SIG-M5 treated with dmso at 0.1 percent for 504 hours (cell line): ENCODE measurements around the gene GJB6.

ENCODE experiments used
- DNase-seq: peaks from one replicate; lab custom pipeline; 2025; ENCODE audit not compliant: unreplicated experiment; lab: John Stamatoyannopoulos, UW

GJB6 gene

DNA sequence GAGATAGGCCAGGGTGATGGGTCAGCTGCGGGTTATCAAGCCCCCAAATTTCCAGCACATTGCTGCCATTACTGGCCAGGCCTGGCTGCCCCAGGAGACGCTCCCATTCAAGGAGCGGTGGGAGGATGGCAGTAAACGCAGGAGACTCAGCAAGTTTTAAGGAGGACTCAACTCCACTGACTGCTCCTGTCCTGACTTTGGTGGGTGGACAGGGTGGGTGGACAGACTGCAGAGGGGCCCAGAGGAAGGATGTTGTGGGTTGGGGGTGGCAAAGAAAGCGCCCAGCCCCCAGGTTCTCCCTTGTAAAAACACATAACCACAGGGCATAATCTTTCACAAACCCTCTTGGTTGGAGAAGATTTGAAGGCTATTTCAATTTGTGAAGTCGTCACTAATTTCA, 4.4 kb downstream of the GJB6 start:
- no peak for DNase-seq

DNA sequence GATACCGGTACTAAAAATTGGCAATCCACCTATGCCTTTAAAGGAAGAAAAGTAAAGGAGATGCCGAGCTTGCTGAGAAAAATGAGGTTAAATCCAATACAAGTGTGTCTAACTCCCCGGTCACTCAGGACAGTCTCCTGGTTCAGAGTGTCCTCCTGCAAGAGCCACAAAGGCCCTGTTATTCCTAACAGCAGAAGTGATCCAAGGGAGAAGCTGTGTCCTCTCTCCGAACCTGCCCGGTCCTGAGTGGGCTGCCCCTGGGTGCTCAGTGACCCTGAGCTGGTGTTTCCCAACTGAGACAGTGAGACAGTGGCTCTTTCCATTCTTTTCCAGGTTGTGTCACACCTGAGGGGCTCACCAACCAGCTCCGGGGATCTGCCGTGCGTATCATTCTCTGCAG, 4.8 kb downstream of the GJB6 start:
- no peak for DNase-seq

DNA sequence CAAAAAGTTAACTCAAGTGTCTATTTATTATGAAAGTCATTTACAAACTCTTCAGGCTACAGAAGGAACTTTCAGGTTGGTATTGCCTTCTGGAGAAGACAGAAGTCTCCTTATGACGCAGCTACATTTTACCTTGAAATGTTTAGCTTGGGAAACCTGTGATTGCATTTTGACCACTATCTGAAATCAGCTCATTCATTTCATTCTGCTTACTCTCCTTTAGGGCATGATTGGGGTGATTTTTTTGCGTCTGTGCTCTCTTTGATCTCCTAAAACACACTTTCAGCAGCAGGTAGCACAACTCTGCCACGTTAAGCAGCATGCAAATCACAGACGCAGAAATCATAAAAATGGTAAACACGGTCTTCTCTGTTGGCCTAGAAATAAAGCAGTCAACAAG, 9.6 kb downstream of the GJB6 start:
- DNase-seq: no peak

DNA sequence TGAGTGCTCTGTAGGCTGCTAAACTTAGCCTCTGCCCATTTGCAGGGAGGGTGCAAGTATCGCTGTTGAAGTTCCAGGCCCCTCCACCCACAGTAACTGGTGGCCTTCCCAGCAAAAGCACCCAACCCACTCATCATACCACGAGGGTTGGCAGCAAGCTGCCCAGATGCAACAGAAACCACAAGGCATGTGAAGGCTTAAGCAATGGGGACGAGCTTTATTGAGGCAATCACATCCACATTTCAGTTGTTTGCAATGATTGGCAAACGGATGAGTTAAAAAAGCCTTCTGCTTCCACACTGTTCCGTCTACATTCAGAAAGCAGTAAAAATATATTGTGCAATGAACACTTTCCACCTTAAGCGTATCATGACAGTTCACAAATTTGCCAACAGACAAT, 10.3 kb downstream of the GJB6 start:
- DNase-seq: peak; percentile 97

DNA sequence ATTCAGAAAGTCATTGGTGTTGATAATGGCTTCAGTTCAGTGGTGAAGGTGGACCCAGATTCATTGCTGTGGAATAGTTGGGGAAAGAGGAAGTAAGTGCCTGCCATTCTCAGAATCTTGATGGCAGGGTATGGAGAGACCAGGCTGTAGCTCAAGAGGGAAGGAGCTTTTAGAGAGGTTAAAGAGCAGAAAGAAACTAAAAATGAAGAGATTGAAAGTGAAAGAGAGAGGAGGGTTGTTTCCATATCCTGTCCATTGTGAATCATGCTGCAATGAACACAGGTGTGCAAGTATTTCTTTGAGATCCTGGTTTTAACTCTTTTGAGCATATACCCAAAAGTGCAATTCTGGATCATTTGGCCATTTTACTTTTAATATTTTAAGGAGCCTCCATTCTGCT, 12.5 kb downstream of the GJB6 start:
- DNase-seq: peak; percentile 9

DNA sequence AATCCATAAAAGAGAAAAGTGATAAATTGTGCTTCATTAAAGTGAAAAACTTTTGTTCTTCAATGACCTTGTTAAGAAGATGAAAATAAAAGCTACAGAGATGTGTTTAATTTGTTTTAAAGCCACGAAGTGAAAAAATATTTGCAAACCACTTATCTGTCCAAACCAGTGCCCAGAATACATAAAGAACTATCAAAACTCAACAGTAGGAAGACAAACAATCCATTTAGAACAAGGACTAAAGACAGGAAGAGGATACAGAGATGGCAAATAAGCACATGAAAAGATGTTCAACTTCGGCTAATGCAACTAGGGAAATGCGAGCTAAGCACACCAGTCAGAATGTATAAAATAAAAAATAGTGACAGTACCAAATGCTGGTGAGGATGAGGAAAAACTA, 15.0 kb downstream of the GJB6 start:
- no peak for DNase-seq

DNA sequence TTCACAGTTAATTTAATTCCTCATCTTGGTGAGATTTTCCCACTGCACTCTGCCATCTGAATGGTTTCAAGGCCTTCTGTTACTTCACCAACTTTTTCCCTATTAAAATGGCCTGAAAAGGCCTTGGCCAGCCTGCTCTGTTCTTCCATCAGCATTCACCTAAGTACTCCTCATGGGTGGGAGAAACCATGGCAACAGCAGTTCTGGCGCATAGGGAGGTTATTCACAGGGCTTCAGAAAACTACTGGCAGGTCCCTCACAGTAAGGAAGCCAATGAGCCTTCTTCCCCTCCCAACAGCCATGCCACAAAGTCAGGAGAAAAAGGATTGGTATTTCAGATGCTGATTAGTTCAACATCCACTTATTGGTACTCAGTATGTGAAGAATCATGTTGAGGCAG, 22.2 kb downstream of the GJB6 start:
- no peak for DNase-seq

DNA sequence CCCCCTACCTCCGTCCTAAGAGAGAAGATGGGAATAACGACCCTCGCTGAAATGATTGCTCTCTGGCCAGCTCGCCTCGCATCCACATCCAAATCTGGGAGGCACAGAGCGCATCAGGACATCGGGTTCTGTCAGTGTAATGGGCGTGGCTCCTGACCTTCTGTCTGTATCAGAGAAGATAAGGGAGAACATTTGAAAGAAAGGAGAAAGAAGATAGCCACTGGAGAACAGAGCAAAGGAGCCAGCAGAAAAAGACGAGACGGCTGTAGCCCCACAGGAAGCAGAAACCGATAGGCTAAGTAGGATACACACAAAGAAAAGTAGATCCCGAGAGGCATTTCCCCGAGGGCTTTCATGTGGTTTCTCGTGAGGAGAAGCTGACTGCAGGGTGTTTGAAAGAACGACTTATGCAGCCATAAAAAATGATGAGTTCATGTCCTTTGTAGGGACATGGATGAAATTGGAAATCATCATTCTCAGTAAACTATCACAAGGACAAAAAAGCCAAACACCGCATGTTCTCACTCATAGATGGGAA, 25.4 kb downstream of the GJB6 start:
- no peak for DNase-seq

DNA sequence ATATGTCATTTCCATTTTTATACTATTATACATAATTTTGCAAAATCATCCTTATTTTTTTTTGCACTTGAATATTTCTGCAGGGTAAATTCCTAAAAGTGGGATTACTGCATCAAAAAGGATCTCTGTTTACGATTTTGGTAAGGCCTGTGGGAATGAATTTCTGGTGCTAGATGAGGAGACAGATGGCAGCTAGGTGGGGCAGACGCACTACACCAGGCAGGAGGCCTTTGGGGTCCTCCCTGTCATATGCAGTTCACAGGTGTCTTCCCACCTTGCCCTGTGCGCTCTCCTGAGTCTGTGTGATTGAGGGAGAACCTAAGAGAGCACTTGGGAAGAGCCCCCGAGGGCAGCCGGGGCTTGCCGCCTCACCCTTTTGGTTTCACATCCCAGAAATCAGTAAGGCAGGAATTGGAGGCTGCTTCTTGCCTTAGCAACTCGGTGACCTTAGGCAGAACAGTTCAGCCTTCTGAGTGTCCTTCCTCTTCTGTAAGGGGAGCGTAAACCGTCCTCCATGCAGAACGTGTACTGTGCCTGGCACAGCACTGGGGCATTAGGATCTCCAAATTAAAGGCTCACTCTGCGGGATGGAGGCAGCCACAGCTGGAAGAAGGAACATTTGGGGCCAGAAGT, 25.9 kb downstream of the GJB6 start:
- DNase-seq: no peak

DNA sequence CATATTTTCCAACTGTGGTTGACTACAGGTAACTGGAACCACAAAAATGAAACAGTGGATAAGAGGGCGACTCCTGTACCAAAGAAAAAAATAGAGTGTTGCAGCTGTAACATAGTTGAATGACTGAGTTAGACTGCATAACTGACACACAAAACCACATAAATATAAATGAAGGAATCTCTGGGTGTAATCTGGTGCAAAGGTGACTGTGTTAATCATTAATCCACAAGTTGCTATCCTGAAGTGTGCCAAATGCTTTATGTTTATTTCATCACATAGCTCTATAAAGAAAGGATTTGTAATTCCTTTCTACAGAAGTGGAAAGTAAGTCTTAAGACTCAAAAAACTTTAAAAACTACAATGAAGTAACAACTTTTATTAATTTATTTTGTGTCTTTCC, 33.3 kb downstream of the GJB6 start:
- no peak for DNase-seq

DNA sequence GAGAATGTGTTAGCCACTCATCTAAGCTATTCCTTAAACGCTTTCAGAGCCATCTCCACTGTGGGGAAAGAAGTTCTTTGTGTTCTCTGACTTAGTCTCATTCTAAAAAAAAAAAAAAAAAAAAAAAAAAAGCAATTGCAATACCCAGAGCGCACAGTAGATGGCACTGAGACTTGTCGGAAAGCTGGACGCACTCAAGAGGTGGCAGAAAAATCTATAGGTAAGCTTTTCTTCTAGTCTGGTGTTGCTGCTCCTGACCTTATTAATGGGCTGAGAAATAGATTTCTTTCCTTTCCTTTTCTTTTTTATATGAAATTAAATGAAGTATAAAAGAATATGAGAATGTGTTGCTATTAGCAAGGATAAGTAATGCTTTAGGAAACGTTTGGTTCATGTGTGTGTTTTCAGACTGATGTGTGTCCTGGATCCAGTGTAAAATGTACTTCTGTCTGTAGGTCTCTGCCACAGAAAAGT, 34.7 kb downstream of the GJB6 start:
- DNase-seq: peak; percentile 63

DNA sequence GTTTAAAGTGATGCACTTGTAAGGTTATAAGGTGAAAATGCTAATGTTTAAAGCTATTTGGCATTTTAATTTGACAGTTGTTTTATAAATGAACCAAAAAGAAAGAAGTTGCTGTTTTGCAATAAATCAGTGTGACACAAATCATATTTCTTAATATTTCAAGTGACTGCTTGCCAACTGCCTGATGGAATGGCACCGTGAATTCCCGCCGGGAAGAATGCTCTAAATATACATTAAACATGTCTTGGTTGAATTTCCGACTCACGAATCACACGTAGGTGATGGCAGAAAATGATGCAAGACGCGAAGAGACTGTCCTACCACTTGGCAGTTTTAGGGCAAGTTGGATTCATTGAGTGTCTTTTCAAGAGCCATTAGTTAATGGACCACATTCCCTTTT, 36.3 kb downstream of the GJB6 start:
- no peak for DNase-seq

DNA sequence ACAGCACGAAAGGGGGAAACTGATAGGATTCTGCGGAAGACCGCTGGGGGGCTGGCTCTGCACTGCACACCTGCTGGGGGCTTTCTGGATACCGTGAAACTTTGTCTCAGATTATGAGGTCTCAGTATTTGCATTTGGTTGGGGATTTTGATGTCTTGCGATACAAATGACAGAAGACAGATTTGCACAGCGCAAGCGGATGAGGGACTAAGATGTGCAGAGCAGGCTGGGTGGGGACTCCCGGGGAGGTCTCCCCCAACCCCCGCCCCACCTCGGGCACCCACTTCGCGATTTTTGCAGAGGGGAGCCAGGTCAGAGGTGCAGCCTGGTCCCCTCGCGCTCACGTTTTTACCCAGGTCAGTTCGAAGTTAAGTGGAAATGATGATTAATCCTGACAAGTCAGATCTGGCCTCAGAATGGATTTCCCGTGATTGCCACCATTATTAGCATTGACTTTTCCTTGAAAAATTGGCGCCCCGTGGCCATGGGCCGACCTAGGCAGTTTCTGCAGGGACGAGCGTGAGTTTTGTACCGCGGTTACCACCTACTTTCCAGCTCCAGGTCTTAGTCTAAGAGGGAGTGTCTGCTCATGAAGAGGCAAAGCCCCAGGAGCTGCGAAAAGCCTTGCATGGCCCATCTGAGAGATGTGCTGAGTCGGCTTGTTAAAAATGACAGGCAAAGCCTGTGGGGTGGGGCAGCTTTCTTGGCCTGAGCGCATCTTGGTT, 38.0 kb downstream of the GJB6 start:
- no peak for DNase-seq

DNA sequence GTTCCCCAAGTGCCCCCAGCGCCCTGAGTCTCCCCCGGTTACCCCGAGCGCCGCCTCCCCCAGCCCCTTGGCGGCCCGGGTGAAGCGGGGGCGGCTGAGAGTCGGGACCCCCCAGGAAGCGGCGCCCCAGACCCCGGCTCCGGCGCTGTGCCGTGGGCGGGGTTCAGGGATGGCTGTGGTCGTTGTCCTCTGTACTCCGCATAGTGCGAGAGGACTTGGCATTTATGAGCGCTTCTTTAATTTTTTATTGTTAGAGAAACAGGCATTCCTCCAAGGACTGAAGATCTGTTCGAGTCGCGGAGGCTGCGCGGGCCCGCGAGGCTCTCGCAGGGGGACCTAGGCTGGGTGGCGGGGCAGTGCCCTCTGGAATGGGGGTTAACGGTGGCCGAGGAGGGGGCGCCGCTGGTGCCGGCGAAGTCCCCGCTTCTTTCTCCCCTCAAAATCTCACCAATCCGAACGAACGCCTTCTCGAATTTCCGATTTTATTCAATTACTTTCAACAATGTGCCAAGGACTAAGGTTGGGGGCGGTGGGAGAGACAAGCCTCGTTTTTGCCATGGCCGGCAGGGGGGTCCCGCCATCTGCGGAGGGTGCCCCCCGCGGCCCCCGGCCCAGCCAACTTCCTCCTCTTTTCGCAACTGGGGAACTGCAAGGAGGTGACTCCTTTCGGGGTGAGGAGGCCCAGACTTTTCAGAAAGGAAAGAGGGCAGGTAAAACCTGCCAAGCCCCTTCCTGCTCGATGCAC, 38.8 kb downstream of the GJB6 start:
- DNase-seq: no peak

DNA sequence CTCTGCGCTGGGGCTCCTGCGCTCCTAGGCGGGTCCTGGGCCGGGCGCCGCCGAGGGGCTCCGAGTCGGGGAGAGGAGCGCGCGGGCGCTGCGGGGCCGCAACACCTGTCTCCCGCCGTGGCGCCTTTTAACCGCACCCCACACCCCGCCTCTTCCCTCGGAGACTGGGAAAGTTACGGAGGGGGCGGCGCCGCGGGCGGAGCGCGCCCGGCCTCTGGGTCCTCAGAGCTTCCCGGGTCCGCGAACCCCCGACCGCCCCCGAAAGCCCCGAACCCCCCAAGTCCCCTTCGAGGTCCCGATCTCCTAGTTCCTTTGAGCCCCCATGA, 39.3 kb downstream of the GJB6 start, which contains the start of gene GJB2:
Gene GJB2, minus strand, starts transcription at position 103 of the 326 bp plus-strand sequence. CDS start 3,357 bp downstream, outside the sequence.
- no peak for DNase-seq

DNA sequence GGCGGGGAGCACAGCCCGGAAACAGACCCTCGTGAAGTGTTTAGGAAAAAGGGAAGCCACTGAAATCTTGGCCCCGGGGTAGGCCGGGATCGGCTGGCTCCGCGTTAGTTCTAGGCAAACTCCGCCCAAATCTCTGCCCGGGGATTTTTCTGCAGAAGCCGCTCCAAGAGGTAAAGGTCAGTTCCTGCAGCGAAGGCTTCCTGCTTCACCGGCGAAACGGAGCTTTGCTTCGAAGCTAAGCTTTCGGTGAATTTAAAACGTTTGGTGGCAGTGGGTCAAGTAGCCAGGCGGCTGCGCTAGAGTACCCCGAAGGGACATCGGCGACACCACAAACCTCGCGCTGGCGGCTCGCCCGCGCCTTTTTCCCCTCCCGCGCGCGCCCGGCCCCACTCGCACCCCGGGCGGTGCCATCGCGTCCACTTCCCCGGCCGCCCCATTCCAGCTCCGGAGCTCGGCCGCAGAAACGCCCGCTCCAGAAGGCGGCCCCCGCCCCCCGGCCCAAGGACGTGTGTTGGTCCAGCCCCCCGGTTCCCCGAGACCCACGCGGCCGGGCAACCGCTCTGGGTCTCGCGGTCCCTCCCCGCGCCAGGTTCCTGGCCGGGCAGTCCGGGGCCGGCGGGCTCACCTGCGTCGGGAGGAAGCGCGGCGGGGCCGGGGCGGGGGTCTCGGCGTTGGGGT, 39.8 kb downstream of the GJB6 start:
- DNase-seq: no peak

DNA sequence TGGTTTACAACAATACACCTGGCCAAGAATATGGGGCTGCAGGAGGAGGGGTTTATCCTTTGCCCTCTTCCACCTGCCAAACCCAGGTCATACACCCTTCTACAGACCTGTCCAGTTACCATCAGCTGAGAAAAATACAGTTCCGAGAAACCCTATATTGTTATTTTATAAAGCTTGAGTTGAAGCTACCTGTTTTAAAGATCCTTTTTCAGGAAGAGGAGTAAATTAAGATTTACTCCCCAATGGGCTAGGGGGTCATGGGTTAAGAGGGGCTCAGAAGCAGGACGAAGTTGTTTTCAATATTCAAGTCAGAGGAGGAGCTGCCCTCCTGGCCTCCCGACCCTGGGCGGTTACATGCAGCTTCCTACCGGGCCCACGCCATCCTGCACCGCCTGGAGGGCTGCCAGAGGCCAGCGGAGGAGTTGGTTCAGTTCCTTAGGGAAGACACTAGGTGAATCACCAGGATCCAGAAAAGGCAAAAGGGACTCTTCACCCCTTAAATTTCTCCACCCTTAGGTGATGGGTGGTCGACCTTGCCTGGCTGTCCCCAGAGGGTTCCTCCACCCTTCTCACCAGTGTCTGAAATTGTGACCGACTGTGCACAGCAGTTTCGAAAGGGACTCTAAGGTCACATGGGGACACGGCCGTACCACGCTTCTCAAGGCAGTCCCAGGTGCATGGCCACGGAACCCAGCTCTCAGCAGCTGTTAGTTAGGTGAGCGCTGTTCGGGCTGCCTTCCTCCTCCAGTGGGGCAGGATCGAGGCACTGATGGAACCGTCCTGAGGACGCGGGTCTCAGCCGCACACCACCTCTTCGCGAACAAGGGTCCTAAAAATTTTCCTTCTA, 40.6 kb downstream of the GJB6 start:
- no peak for DNase-seq

DNA sequence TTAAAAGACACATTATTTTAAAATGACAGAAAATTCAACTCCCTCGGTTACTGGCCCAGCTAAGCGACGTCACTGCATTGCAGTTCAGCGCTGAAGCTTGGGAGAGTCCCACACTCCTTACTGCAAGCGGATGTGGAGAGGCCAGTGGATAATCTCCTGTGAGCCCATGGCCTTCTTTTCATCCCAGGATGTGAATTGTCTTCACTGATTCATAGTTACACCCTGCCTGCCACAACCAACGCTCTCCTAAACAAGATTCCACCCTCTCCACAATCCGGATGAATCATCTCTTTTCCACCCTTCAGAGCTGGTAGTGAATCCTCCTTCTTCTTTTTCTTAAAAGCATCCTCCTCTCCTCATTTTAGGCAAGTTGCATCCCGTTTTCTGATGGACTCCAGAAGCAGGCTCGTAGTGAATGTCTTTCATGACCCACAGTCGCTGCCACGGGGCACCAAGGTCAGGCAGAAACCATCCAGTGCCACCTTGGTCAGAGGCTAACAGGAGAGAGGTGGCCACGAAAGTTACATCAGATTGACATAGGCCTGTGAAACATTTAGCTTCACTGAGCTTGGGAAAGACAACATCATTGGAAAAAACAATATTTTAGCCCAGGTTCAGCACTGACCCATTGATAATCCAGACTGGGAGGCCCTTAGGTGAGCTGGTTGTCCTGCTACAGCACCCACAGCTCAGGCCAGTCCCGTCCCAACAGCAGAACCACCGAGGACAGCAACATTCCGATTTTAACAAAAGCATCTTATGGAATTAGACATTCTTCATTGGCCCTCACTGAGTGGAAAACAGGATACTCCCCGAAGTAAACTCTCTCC, 41.4 kb downstream of the GJB6 start:
- no peak for DNase-seq

DNA sequence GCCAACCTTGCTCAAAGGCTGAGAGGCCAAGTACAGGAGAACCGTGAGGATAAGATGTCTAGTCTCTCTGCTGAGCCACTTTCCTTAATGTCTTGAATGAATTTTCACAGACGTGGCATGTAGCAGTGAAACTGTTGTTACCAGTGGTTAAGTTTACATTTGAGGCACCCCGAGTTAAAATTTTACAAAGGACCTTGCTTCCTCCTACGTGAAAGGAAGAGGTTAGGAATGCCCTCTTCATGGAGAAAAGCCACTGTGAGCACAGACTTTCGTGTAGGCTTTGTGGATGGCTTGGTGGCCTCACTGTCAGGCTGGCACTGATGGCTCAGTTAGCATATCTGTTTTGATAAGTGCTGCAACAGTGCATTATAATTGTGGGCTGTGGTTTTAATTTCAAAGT, 42.0 kb downstream of the GJB6 start:
- DNase-seq: no peak
